ENCODE data around the gene NLRP13.

DNA sequence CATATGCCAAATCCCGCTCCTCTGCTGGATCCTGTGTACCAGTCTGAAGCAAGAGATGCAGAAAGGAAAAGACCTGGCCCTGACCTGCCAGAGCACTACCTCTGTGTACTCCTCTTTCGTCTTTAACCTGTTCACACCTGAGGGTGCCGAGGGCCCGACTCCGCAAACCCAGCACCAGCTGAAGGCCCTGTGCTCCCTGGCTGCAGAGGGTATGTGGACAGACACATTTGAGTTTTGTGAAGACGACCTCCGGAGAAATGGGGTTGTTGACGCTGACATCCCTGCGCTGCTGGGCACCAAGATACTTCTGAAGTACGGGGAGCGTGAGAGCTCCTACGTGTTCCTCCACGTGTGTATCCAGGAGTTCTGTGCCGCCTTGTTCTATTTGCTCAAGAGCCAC is 73.7 kb downstream of the NLRP13 start:
- TF ChIP-seq POLR2AphosphoS5 (IDR thresholded peaks at IDR 0.05) (no peak), POLR2A (IDR thresholded peaks at IDR 0.05) (no peak), EP300 (IDR thresholded peaks at IDR 0.05; ENCODE audit: low read depth) (no peak)
- TF ChIP-seq, protein P1, sequence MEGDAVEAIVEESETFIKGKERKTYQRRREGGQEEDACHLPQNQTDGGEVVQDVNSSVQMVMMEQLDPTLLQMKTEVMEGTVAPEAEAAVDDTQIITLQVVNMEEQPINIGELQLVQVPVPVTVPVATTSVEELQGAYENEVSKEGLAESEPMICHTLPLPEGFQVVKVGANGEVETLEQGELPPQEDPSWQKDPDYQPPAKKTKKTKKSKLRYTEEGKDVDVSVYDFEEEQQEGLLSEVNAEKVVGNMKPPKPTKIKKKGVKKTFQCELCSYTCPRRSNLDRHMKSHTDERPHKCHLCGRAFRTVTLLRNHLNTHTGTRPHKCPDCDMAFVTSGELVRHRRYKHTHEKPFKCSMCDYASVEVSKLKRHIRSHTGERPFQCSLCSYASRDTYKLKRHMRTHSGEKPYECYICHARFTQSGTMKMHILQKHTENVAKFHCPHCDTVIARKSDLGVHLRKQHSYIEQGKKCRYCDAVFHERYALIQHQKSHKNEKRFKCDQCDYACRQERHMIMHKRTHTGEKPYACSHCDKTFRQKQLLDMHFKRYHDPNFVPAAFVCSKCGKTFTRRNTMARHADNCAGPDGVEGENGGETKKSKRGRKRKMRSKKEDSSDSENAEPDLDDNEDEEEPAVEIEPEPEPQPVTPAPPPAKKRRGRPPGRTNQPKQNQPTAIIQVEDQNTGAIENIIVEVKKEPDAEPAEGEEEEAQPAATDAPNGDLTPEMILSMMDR (IDR thresholded peaks at IDR 0.05) = no peak

Data from transverse colon (tissue), 4 donors.